Limb (tissue), 2 donors: ENCODE measurements around the gene MSH6.
"Not testable (repeated sequence)": the region's sequence is repeated elsewhere in the genome, so short reads cannot be mapped to it uniquely, and the experiment has no call there.

Experiments used
- DNase-seq, 2 donors: peaks; one replicate each; pipeline ENCODE4 v3.0.0-alpha.2; 2016; ENCODE audit errors: extremely low spot score in 2 of 2

Gene MSH6

GRCh38 chr2:47838249-47838648 is 55.3 kb downstream of the MSH6 start:
- DNase-seq = no peak

- DNase-seq = no peak
Measured at GRCh38 chr2:47838686-47839085, 55.7 kb downstream of the MSH6 start.

- DNase-seq = no peak
Measured at GRCh38 chr2:47842846-47843245, 59.9 kb downstream of the MSH6 start.

GRCh38 chr2:47843407-47843806 is 60.5 kb downstream of the MSH6 start:
- no peak for DNase-seq

GRCh38 chr2:47844162-47844561 is 61.2 kb downstream of the MSH6 start:
- no peak for DNase-seq

- no peak for DNase-seq
Measured at GRCh38 chr2:47849368-47849767, 66.4 kb downstream of the MSH6 start.

- no peak for DNase-seq
Measured at GRCh38 chr2:47850198-47850597, 67.3 kb downstream of the MSH6 start.

GRCh38 chr2:47853067-47853777 is 70.3 kb downstream of the MSH6 start:
- DNase-seq = not testable (repeated sequence)
